ENCODE results near the gene STIMATE. TPM values are rescaled to one million over a fixed set of nuclear protein-coding genes. Genes with fewer than 3 reads are reported as not detected.

The STIMATE gene
- total and polyA plus RNA-seq, 2 donors from 2014 or later: 21.4 to 23.3 TPM

DNA sequence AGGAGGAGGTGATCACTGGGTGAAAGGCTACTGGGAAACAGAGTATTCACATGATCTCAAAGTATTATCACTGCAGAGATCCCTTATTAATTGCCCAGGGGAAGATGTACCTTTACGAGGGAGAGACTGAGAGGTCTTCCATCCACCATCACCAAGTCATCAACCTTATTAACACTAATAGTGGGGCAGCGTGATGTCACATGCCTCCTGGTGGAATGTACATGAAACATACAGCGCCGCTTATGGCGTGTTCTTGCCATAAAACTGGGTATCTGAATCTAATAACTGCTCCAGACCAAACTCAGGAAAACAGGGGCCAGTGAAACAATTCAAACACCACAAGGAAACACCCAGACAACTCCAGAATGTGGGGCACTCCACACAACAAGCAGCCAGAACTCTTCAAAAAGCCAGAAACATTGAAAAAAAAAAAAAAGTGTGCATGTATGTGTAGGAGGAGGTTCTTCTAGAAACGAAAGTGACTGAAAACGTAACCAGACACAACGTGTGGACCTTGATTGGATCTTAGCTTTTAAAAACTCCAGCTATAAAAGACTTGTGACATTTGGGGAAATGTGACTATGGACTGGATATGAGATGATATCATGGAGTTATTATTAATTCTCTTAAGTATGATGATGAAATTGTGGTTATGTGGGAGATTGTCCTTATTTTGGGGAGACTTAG is 4.6 kb downstream of the STIMATE start:
- no peak for DNase-seq
- Histone ChIP-seq H3K9me3 (ENCODE audit: control insufficient read depth in 2 of 3, insufficient read depth in 1 of 3, low read length in 3 of 3) (no peaks in the 10 kb centered on the region), H3K36me3 (ENCODE audit: control insufficient read depth in 2 of 3, insufficient read depth in 3 of 3, low read length in 3 of 3) (no peaks in the 10 kb centered on the region), H3K4me1 (ENCODE audit: control insufficient read depth in 2 of 3, insufficient read depth in 2 of 3, low read depth in 1 of 3, low read length in 3 of 3) (peaks cover 0 to 39% (median 23%) of the 10 kb centered on the region in 3 donors), H3K4me3 (ENCODE audit: low read length in 3 of 3) (peak overlapping the region in 1 of 3 donors; percentile 14), H3K9ac (ENCODE audit: low read length in 3 of 3) (no peak overlapping the region), H3K27ac (ENCODE audit: low read depth in 2 of 2, low read length in 2 of 2) (peak overlapping the region; percentile 28 to 41), H3K27me3 (ENCODE audit: control insufficient read depth, insufficient read depth, low read length) (no peaks in the 10 kb centered on the region)
- intact Hi-C loops (cut with DNase I): no loop called here
- TF ChIP-seq, protein P1, sequence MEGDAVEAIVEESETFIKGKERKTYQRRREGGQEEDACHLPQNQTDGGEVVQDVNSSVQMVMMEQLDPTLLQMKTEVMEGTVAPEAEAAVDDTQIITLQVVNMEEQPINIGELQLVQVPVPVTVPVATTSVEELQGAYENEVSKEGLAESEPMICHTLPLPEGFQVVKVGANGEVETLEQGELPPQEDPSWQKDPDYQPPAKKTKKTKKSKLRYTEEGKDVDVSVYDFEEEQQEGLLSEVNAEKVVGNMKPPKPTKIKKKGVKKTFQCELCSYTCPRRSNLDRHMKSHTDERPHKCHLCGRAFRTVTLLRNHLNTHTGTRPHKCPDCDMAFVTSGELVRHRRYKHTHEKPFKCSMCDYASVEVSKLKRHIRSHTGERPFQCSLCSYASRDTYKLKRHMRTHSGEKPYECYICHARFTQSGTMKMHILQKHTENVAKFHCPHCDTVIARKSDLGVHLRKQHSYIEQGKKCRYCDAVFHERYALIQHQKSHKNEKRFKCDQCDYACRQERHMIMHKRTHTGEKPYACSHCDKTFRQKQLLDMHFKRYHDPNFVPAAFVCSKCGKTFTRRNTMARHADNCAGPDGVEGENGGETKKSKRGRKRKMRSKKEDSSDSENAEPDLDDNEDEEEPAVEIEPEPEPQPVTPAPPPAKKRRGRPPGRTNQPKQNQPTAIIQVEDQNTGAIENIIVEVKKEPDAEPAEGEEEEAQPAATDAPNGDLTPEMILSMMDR (IDR thresholded peaks at IDR 0.05; ENCODE audit: borderline replicate concordance, extremely low read depth, insufficient read depth): no peak
- no peak for FAIRE-seq

DNA sequence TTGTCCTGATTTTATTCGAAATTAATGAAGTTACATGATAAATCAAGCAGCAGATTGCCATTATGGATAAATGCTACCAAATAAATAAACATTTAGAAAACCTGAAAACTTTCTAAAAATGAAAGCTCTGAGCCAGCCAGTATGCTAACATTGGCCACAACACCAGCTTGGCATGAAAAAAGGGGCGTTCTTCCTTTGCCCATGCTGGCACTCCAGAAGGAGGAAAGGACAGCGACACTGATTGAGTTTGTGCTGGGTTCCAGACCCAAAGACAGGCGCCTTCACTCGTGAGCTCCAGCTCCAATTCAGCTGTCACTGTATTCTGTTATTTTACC is 5.1 kb downstream of the STIMATE start:
- Histone ChIP-seq H3K27me3 (ENCODE audit: control insufficient read depth, insufficient read depth, low read length) (no peaks in the 10 kb centered on the region), H3K9me3 (ENCODE audit: control insufficient read depth in 2 of 3, insufficient read depth in 1 of 3, low read length in 3 of 3) (no peaks in the 10 kb centered on the region), H3K27ac (ENCODE audit: low read depth in 2 of 2, low read length in 2 of 2) (peak overlapping the region; percentile 28 to 41), H3K4me3 (ENCODE audit: low read length in 3 of 3) (no peak overlapping the region), H3K9ac (ENCODE audit: low read length in 3 of 3) (no peak overlapping the region), H3K4me1 (ENCODE audit: control insufficient read depth in 2 of 3, insufficient read depth in 2 of 3, low read depth in 1 of 3, low read length in 3 of 3) (peaks cover 0 to 39% (median 23%) of the 10 kb centered on the region in 3 donors), H3K36me3 (ENCODE audit: control insufficient read depth in 2 of 3, insufficient read depth in 3 of 3, low read length in 3 of 3) (no peaks in the 10 kb centered on the region)
- TF ChIP-seq, protein P1 (IDR thresholded peaks at IDR 0.05; ENCODE audit: borderline replicate concordance, extremely low read depth, insufficient read depth): no peak
- DNase-seq: no peak
- FAIRE-seq: no peak
- intact Hi-C loops (cut with DNase I): no loop called here

DNA sequence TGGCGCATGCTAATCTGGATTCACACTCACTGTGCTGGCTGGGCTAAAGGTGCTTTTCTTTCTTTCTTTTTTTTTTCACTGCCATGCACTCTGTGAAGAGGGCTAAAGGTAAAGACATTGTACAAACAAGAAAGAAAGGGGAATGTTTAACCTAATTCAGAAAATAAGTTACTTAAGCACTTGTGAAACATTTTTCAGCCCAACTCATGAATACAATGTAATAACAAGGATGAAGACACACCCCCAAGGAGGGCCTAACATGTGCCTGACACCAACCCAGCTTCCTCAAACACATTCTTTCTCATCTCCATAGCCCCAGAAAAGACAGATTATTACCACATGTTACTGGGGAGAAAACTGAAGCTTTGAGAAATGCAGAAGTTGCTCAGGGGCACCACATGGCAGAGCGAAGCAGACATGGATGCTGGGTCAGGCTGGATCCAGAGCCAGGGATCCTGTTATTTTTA is 5.7 kb downstream of the STIMATE start:
- DNase-seq (peak in 2 of 5 donors; percentile 31 to 52), FAIRE-seq (no peak)
- Histone ChIP-seq H3K9me3 (ENCODE audit: control insufficient read depth in 2 of 3, insufficient read depth in 1 of 3, low read length in 3 of 3) (no peaks in the 10 kb centered on the region), H3K27me3 (ENCODE audit: control insufficient read depth, insufficient read depth, low read length) (no peaks in the 10 kb centered on the region), H3K9ac (ENCODE audit: low read length in 3 of 3) (no peak overlapping the region), H3K4me3 (ENCODE audit: low read length in 3 of 3) (no peak overlapping the region), H3K4me1 (ENCODE audit: control insufficient read depth in 2 of 3, insufficient read depth in 2 of 3, low read depth in 1 of 3, low read length in 3 of 3) (peaks cover 0 to 39% (median 20%) of the 10 kb centered on the region in 3 donors), H3K36me3 (ENCODE audit: control insufficient read depth in 2 of 3, insufficient read depth in 3 of 3, low read length in 3 of 3) (no peaks in the 10 kb centered on the region), H3K27ac (ENCODE audit: low read depth in 2 of 2, low read length in 2 of 2) (peak overlapping the region; percentile 63 to 76)
- TF ChIP-seq, protein P1 (IDR thresholded peaks at IDR 0.05; ENCODE audit: borderline replicate concordance, extremely low read depth, insufficient read depth): no peak
- intact Hi-C loops (cut with DNase I): no loop called here

Data from kidney (tissue), 14 donors.